DND-41 (cell line): Measurements from ENCODE around the gene ATXN2.

ENCODE experiments used
- ATAC-seq: fragments of 200-7000 bp; cut with Tn5 transposase; 3 replicates; pipeline ENCODE4 v1.9.1; 2021; ENCODE audit warnings: low read depth; ENCODE audit not compliant: insufficient read depth
- DNase-seq: peaks from one replicate; pipeline ENCODE4 v3.0.0-alpha.2; 2020
- H2AFZ ChIP-seq: 2 replicates; pipeline ENCODE4 v1.6.0; 2012; ENCODE audit warnings: low read depth, low read length
- H3K27ac ChIP-seq: 2 replicates; pipeline ENCODE4 v1.5.1; 2012; ENCODE audit warnings: low read length, inconsistent platforms
- H3K27me3 ChIP-seq: fragments of 200-600 bp; sonication (generic); 2 replicates; pipeline ENCODE4 v1.6.0; 2012; ENCODE audit warnings: low read length, mild to moderate bottlenecking, inconsistent platforms; ENCODE audit not compliant: insufficient read depth, poor library complexity
- H3K36me3 ChIP-seq: 2 replicates; pipeline ENCODE4 v1.5.1; 2012; ENCODE audit warnings: low read length, inconsistent platforms; ENCODE audit not compliant: insufficient read depth
- H3K4me1 ChIP-seq: 2 replicates; pipeline ENCODE4 v1.5.1; 2012; ENCODE audit warnings: mild to moderate bottlenecking, low read length; ENCODE audit not compliant: insufficient read depth
- H3K4me2 ChIP-seq: 2 replicates; pipeline ENCODE4 v1.6.0; 2012; ENCODE audit warnings: mild to moderate bottlenecking, moderate library complexity, low read length, inconsistent platforms; ENCODE audit not compliant: insufficient read depth
- H3K4me3 ChIP-seq, 2 experiments: fragments of 200-600 bp in 1 of 2; shearing (Covaris generic) in 1 of 2; 2 replicates each; pipeline ENCODE4 v1.5.1; 2012 to 2016; ENCODE audit warnings: inconsistent platforms in 2 of 2, low read length in 2 of 2, mild to moderate bottlenecking in 2 of 2, low read depth in 1 of 2, moderate library complexity in 1 of 2
- H3K79me2 ChIP-seq: 2 replicates; pipeline ENCODE4 v1.6.0; 2012; ENCODE audit warnings: low read length, inconsistent platforms; ENCODE audit not compliant: insufficient read depth
- H3K9ac ChIP-seq: 2 replicates; pipeline ENCODE4 v1.6.0; 2012; ENCODE audit warnings: low read depth, mild to moderate bottlenecking, inconsistent platforms, low read length, moderate library complexity
- H3K9me3 ChIP-seq: 2 replicates; pipeline ENCODE4 v1.5.1; 2012; ENCODE audit warnings: low read length, moderate library complexity, mild to moderate bottlenecking, inconsistent platforms; ENCODE audit not compliant: insufficient read depth, severe bottlenecking
- H4K20me1 ChIP-seq: 2 replicates; pipeline ENCODE4 v1.6.0; 2012; ENCODE audit warnings: low read length; ENCODE audit not compliant: insufficient read depth
- EZH2 ChIP-seq: IDR thresholded peaks from 3 replicates; pipeline ENCODE4 v1.6.1; 2012; ENCODE audit warnings: borderline replicate concordance, low read depth, mild to moderate bottlenecking, moderate library complexity, low read length, inconsistent platforms; ENCODE audit not compliant: severe bottlenecking
- TF ChIP-seq, protein P1 (sequence below): IDR thresholded peaks from 2 replicates; pipeline ENCODE4 v1.5.1; 2012; ENCODE audit warnings: borderline replicate concordance, low read length, moderate library complexity, mild to moderate bottlenecking; ENCODE audit not compliant: poor library complexity, severe bottlenecking; ENCODE audit errors: extremely low read depth

Gene ATXN2

DNA sequence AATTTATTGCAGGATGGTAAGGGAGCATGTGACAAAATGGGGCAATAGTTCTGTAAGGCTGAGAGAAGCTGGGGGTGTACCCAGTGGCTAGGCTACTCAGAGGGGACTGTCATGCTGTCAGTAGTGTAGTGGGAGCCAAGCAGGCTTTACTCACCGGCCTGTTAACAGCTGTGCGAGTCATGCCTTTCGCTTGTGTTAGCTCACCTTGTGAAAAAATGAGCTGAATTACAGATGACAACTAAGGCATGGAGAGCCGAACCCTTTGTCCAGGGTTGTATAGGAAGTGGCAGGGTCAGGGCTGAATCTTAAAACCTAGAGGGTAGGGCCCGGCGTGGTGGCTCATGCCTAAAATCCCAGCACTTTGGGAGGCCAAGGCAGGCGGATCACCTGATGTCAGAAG lies 155.5 kb downstream of the ATXN2 start:
- no peak for DNase-seq
- no peak overlapping the region for H2AFZ ChIP-seq
- no peak overlapping the region for H3K4me2 ChIP-seq
- peaks cover 83% of the 10 kb centered on the region for H3K36me3 ChIP-seq
- H3K79me2 ChIP-seq = peaks cover 53% of the 10 kb centered on the region
- H3K27me3 ChIP-seq = no peaks in the 10 kb centered on the region
- no peak overlapping the region for H3K27ac ChIP-seq
- no peak overlapping the region for H3K9ac ChIP-seq
- TF ChIP-seq, protein P1, sequence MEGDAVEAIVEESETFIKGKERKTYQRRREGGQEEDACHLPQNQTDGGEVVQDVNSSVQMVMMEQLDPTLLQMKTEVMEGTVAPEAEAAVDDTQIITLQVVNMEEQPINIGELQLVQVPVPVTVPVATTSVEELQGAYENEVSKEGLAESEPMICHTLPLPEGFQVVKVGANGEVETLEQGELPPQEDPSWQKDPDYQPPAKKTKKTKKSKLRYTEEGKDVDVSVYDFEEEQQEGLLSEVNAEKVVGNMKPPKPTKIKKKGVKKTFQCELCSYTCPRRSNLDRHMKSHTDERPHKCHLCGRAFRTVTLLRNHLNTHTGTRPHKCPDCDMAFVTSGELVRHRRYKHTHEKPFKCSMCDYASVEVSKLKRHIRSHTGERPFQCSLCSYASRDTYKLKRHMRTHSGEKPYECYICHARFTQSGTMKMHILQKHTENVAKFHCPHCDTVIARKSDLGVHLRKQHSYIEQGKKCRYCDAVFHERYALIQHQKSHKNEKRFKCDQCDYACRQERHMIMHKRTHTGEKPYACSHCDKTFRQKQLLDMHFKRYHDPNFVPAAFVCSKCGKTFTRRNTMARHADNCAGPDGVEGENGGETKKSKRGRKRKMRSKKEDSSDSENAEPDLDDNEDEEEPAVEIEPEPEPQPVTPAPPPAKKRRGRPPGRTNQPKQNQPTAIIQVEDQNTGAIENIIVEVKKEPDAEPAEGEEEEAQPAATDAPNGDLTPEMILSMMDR = no peak
- no peak for TF ChIP-seq EZH2
- H3K4me3 ChIP-seq = no peak overlapping the region
- ATAC-seq = no peak
- H3K9me3 ChIP-seq = no peaks in the 10 kb centered on the region
- H3K4me1 ChIP-seq = peaks cover 4% of the 10 kb centered on the region; the same call in 1 of the 2 replicates
- H4K20me1 ChIP-seq = peaks cover 78% of the 10 kb centered on the region

DNA sequence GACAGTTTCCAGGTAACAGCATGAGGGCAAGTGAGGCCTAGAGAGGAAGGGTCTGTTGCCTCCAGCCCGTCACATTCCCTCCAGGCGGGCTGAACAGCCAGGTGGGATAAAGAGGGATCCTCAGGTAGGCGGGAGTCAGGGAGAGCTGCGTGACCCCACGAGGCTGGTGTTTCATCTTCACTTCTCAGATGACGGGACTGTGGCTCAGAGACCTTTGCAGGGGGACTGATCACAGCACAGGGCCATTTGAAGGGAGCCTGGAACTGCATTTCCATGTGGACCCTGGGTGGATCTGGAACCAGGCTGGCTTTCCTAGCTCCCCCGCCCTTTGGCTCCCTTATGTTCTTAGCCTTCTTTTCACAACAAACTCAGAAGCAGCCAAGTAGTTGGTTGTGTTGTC lies 156.0 kb downstream of the ATXN2 start:
- Histone ChIP-seq H4K20me1 (peaks cover 80% of the 10 kb centered on the region), H3K27ac (no peak overlapping the region), H3K9me3 (no peaks in the 10 kb centered on the region), H3K36me3 (peaks cover 78% of the 10 kb centered on the region), H2AFZ (no peak overlapping the region), H3K27me3 (no peaks in the 10 kb centered on the region), H3K4me1 (peaks cover 9% of the 10 kb centered on the region; the same call in 1 of the 2 replicates), H3K4me3 (no peak overlapping the region), H3K4me2 (no peak overlapping the region), H3K79me2 (peaks cover 53% of the 10 kb centered on the region), H3K9ac (no peak overlapping the region)
- TF ChIP-seq EZH2 = no peak
- TF ChIP-seq, protein P1 = no peak
- DNase-seq (no peak), ATAC-seq (no peak)

DNA sequence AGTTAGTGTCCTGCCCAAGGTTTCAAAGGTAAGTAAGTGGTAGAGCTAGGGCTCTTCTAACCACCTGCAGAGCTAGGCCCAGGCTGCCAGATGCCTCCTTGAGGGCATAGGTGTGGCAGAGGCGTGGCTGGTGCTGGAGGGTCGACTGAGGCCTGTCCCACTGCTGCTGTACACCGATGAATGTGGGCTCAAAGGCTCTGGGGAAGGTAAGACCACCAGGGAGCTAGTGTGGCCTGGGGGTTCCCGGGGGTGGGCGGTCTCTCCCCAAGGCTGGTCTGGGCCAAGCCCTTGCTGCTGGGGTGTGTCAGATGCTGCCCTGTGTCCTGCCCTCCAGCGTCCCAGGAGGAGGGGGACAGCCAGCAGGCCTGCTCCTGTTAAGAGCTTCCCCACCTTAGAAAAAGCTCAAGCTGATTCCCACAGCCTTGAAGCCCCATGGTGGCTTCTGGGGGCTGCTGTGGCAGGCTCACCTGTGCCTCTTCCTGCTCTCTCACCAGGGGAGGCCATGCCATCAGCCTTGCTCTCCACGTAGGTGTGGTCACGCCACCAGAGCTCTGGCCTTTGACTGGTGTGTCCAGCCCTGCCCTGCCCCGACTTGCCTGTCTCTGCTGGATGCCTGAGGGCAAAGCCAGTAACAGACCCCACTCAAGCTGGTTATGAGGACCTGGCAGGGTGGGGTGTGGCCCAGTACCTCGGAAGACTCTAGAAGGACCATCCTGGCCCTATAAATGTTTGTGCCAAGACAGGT lies 156.6 kb downstream of the ATXN2 start:
- DNase-seq = no peak
- peaks cover 57% of the 10 kb centered on the region for H3K79me2 ChIP-seq
- no peak overlapping the region for H3K9ac ChIP-seq
- H2AFZ ChIP-seq = no peak overlapping the region
- H3K36me3 ChIP-seq = peaks cover 72% of the 10 kb centered on the region
- no peak for TF ChIP-seq EZH2
- TF ChIP-seq, protein P1 = no peak
- peaks cover 9% of the 10 kb centered on the region; the same call in 1 of the 2 replicates for H3K4me1 ChIP-seq
- no peak for ATAC-seq
- peaks cover 82% of the 10 kb centered on the region for H4K20me1 ChIP-seq
- no peaks in the 10 kb centered on the region for H3K9me3 ChIP-seq
- no peak overlapping the region for H3K27ac ChIP-seq
- H3K4me2 ChIP-seq = no peak overlapping the region
- H3K4me3 ChIP-seq = no peak overlapping the region
- H3K27me3 ChIP-seq = no peaks in the 10 kb centered on the region
